GM23338 (cell line): ENCODE data around the gene NFX1. TPM values are rescaled to one million over a fixed set of nuclear protein-coding genes. Genes with fewer than 3 reads are reported as not detected.

Source experiments
- ATAC-seq: fragments of 200-7000 bp; cut with Tn5 transposase; 3 replicates; pipeline ENCODE4 v1.9.1; 2020
- DNase-seq: peaks from one replicate; pipeline ENCODE4 v3.0.0-alpha.2; 2015; ENCODE audit warnings: low spot score
- H2AFZ ChIP-seq: fragments of 200-600 bp; sonication (generic); 2 replicates; pipeline ENCODE4 v1.8.0; 2016; ENCODE audit warnings: antibody characterized with exemption, mild to moderate bottlenecking, moderate library complexity
- H3F3A ChIP-seq: fragments of 200-600 bp; sonication (generic); replicated peaks from 2 replicates; pipeline ENCODE4 v1.8.0; 2017; ENCODE audit warnings: antibody characterized with exemption, mixed run types, low read depth
- H3K27ac ChIP-seq: fragments of 200-600 bp; sonication (generic); 2 replicates; pipeline ENCODE4 v1.6.1; 2016; ENCODE audit warnings: low read depth
- H3K27me3 ChIP-seq: fragments of 200-600 bp; sonication (generic); 2 replicates; pipeline ENCODE4 v1.8.0; 2016; ENCODE audit warnings: mild to moderate bottlenecking, mixed run types, moderate library complexity; ENCODE audit not compliant: insufficient read depth
- H3K36me3 ChIP-seq: fragments of 200-600 bp; sonication (generic); 2 replicates; pipeline ENCODE4 v1.8.0; 2016; ENCODE audit warnings: mild to moderate bottlenecking; ENCODE audit not compliant: insufficient read depth
- H3K4me1 ChIP-seq: fragments of 200-600 bp; sonication (generic); 2 replicates; pipeline ENCODE4 v1.8.0; 2016; ENCODE audit warnings: mild to moderate bottlenecking, moderate library complexity; ENCODE audit not compliant: insufficient read depth
- H3K4me2 ChIP-seq: fragments of 200-600 bp; sonication (generic); 2 replicates; pipeline ENCODE4 v1.7.1; 2017; ENCODE audit warnings: mixed run types
- H3K4me3 ChIP-seq: fragments of 200-600 bp; sonication (generic); 2 replicates; pipeline ENCODE4 v1.6.1; 2016; ENCODE audit warnings: mixed run types
- H3K79me2 ChIP-seq: fragments of 200-600 bp; sonication (generic); replicated peaks from 2 replicates; pipeline ENCODE4 v1.8.0; 2017; ENCODE audit warnings: mild to moderate bottlenecking; ENCODE audit not compliant: insufficient read depth
- H3K9me2 ChIP-seq: fragments of 200-600 bp; sonication (generic); 2 replicates; pipeline ENCODE4 v1.8.0; 2017; ENCODE audit not compliant: insufficient read depth
- H4K20me1 ChIP-seq: fragments of 200-600 bp; sonication (generic); replicated peaks from 2 replicates; pipeline ENCODE4 v1.8.0; 2017; ENCODE audit warnings: mild to moderate bottlenecking; ENCODE audit not compliant: insufficient read depth
- H3K27ac Mint-ChIP-seq: 2 replicates; pipeline ENCODE4 v1.8.0; 2020; ENCODE audit warnings: inconsistent platforms, mild to moderate bottlenecking, moderate library complexity, mixed read lengths
- H3K27me3 Mint-ChIP-seq: 3 replicates; pipeline ENCODE4 v1.8.0; 2022; ENCODE audit warnings: low read depth, mild to moderate bottlenecking, moderate library complexity, mixed read lengths, inconsistent platforms; ENCODE audit not compliant: insufficient read depth, poor library complexity
- H3K36me3 Mint-ChIP-seq: 3 replicates; pipeline ENCODE4 v1.8.0; 2021; ENCODE audit warnings: low read depth, mild to moderate bottlenecking, inconsistent platforms, moderate library complexity, mixed read lengths
- H3K4me1 Mint-ChIP-seq: 3 replicates; pipeline ENCODE4 v1.8.0; 2020; ENCODE audit warnings: mild to moderate bottlenecking, inconsistent platforms, mixed read lengths
- H3K4me3 Mint-ChIP-seq: 3 replicates; pipeline ENCODE4 v1.8.0; 2021; ENCODE audit warnings: moderate library complexity, mild to moderate bottlenecking, inconsistent platforms, mixed read lengths
- H3K9me3 Mint-ChIP-seq: 3 replicates; pipeline ENCODE4 v1.8.0; 2020; ENCODE audit warnings: moderate library complexity, mild to moderate bottlenecking, inconsistent platforms, mixed read lengths
- CREB1 ChIP-seq: fragments of 250-450 bp; sonication (Bioruptor Pico); IDR thresholded peaks from 2 replicates; pipeline ENCODE4 v1.5.0; 2020; ENCODE audit warnings: low read depth, mild to moderate bottlenecking, moderate library complexity
- CTCF ChIP-seq, 2 experiments: fragments of 200-600 bp in 1 of 2; sonication (generic) in 1 of 2; conservative IDR thresholded peaks; 2 replicates each; pipeline versions ENCODE4 v1.5.1 to v1.6.1; 2016 to 2017; ENCODE audit warnings: antibody characterized with exemption in 2 of 2, low read depth in 2 of 2, mild to moderate bottlenecking in 2 of 2, moderate library complexity in 1 of 2
- ETS1 ChIP-seq: IDR thresholded peaks from 2 replicates; pipeline ENCODE4 v1.6.1; 2016; ENCODE audit warnings: antibody characterized with exemption
- EZH2 ChIP-seq: fragments of 200-600 bp; sonication (generic); IDR thresholded peaks from one replicate; pipeline ENCODE4 v1.8.0; 2017; ENCODE audit warnings: antibody characterized with exemption, mild to moderate bottlenecking, low read depth; ENCODE audit not compliant: unreplicated experiment
- POLR2AphosphoS5 ChIP-seq: IDR thresholded peaks from 2 replicates; pipeline ENCODE4 v1.6.1; 2016; ENCODE audit warnings: antibody characterized with exemption, low read depth
- REST ChIP-seq: IDR thresholded peaks from one replicate; pipeline ENCODE4 v1.6.1; 2018; ENCODE audit warnings: antibody characterized with exemption; ENCODE audit not compliant: unreplicated experiment
- ZNF114 ChIP-seq: fragments of 250-450 bp; sonication (Bioruptor Pico); IDR thresholded peaks from 2 replicates; pipeline ENCODE4 v1.5.0; 2020; ENCODE audit warnings: mild to moderate bottlenecking, moderate library complexity
- polyA plus RNA-seq: library from polyadenylated mRNA; unstranded; fragments of >200 nt; fragmentation: Nextera tagmentation; extraction: Ambion mirVana; gene quantifications from 2 replicates; pipeline ENCODE4 v1.2.1, GENCODE V29; 2016
- total RNA-seq: library from RNA; depleted of rRNA; stranded (reverse); fragments of >200 nt; shearing (Covaris generic); gene quantifications from 2 replicates; pipeline ENCODE4 v1.2.3, GENCODE V29; 2014

The NFX1 gene
- total and polyA plus RNA-seq, 2 experiments from 2014 or later, result 13.9 to 26.1 TPM

- Histone ChIP-seq H2AFZ (no peak overlapping the region), H3K4me2 (no peak overlapping the region), H3K27ac (no peak overlapping the region), H3K27me3 (no peaks in the 10 kb centered on the region), H3K4me1 (0 out of 2 replicates have a peak, but pooled peaks cover 5% of the 10 kb centered on the region), H3K36me3 (peaks cover 26% of the 10 kb centered on the region), H3K9me2 (no peaks in the 10 kb centered on the region), H3F3A (no peaks in the 10 kb centered on the region), H3K79me2 (peaks cover 88% of the 10 kb centered on the region), H4K20me1 (peaks cover 11% of the 10 kb centered on the region), H3K4me3 (no peak overlapping the region)
- H3K27me3 Mint-ChIP-seq, result peaks cover 5% of the 10 kb centered on the region
- peaks cover 51% of the 10 kb centered on the region for H3K36me3 Mint-ChIP-seq
- TF ChIP-seq CTCF (conservative IDR thresholded peaks at IDR 0.05; ENCODE audit: low read depth in 2 of 2), result no peak
- H3K4me3 Mint-ChIP-seq, result no peak overlapping the region
- peaks cover 8% of the 10 kb centered on the region for H3K4me1 Mint-ChIP-seq
- no peaks in the 10 kb centered on the region; the same call in 2 of the 3 replicates for H3K9me3 Mint-ChIP-seq
- ATAC-seq (no peak), DNase-seq (no peak)
- no peak overlapping the region for H3K27ac Mint-ChIP-seq
Measured at GRCh38 chr9:33294670-33295432, 4.5 kb downstream of the NFX1 start.

- H3K27me3 Mint-ChIP-seq, result no peaks in the 10 kb centered on the region
- H3K27ac Mint-ChIP-seq, result no peak overlapping the region
- H3K79me2 ChIP-seq, result peaks cover 96% of the 10 kb centered on the region
Measured at GRCh38 chr9:33295571-33295970, 5.3 kb downstream of the NFX1 start.

More at GRCh38 chr9:33295571-33295970, 5.3 kb downstream of the NFX1 start:
- Mint-ChIP-seq H3K36me3 (peaks cover 53% of the 10 kb centered on the region), H3K9me3 (no peaks in the 10 kb centered on the region; the same call in 2 of the 3 replicates), H3K4me1 (peaks cover 8% of the 10 kb centered on the region), H3K4me3 (no peak overlapping the region)
- TF ChIP-seq CREB1 (CRISPR knock-in tag) (no peak), EZH2 (no peak), POLR2AphosphoS5 (no peak), ZNF114 (no peak), ETS1 (no peak), REST (no peak), CTCF (conservative IDR thresholded peaks at IDR 0.05; ENCODE audit: low read depth in 2 of 2) (no peak)
- H3K4me3 ChIP-seq, result no peak overlapping the region
- H3K9me2 ChIP-seq, result no peaks in the 10 kb centered on the region
- no peak for ATAC-seq
- no peak for DNase-seq
- no peaks in the 10 kb centered on the region for H3K27me3 ChIP-seq
- peaks cover 32% of the 10 kb centered on the region for H3K36me3 ChIP-seq
- H3K4me1 ChIP-seq, result 0 out of 2 replicates have a peak, but pooled peaks cover 5% of the 10 kb centered on the region
- no peak overlapping the region for H3K4me2 ChIP-seq
- no peak overlapping the region for H3K27ac ChIP-seq
- H3F3A ChIP-seq, result no peaks in the 10 kb centered on the region
- no peak overlapping the region for H2AFZ ChIP-seq
- peaks cover 11% of the 10 kb centered on the region for H4K20me1 ChIP-seq
